ENCODE results near the gene AGMAT. TPM values are rescaled to one million over a fixed set of nuclear protein-coding genes. Genes with fewer than 3 reads are reported as not detected.

AGMAT gene
- polyA plus RNA-seq, 1 experiment = 0.74 TPM

- peak overlapping the region; percentile 87 for H3K4me3 ChIP-seq (ENCODE audit: low read depth, low read length)
- DNase-seq (ENCODE audit: low read depth, low spot score) = peak; percentile 87
- no peak for TF ChIP-seq CTCF (IDR thresholded peaks at IDR 0.05; ENCODE audit: low read depth, low read length)
- H3K27me3 ChIP-seq (ENCODE audit: control insufficient read depth, insufficient read depth, low read length) = no peaks in the 10 kb centered on the region
- peak overlapping the region; percentile 71 for H3K27ac ChIP-seq (ENCODE audit: low read depth, low read length)
- ChIA-PET POLR2A (interaction anchor here (0.6 to 2.6 kb wide), 4 partner anchors 12 to 471 kb away, joined by 3 to 17 read pairs (median 3); partner anchors contain the start of gene DDI2), CTCF (interaction anchor here (1.1 kb wide), 1 partner anchor 8 kb away, joined by 5 read pairs; no protein-coding TSS in a partner anchor)
- peaks cover 5% of the 10 kb centered on the region; the same call in 1 of the 2 replicates for H3K9me3 ChIP-seq (ENCODE audit: control insufficient read depth, insufficient read depth, low read length)
These were observed 18.5 kb upstream of the AGMAT start for GRCh38 chr1:15603050-15603965.

GRCh38 chr1:15598436-15598835 is 13.6 kb upstream of the AGMAT start:
- Histone ChIP-seq H3K27ac (ENCODE audit: low read depth, low read length) (no peak overlapping the region), H3K4me3 (ENCODE audit: low read depth, low read length) (no peak overlapping the region), H3K27me3 (ENCODE audit: control insufficient read depth, insufficient read depth, low read length) (peaks cover 2% of the 10 kb centered on the region), H3K9me3 (ENCODE audit: control insufficient read depth, insufficient read depth, low read length) (no peaks in the 10 kb centered on the region)
- no peak for DNase-seq (ENCODE audit: low read depth, low spot score)
- no peak for TF ChIP-seq CTCF (IDR thresholded peaks at IDR 0.05; ENCODE audit: low read depth, low read length)
- ChIA-PET POLR2A (interaction anchor here (0.6 kb wide), 1 partner anchor 19 kb away, joined by 4 read pairs; no protein-coding TSS in a partner anchor), CTCF (no interaction called here)

DNA sequence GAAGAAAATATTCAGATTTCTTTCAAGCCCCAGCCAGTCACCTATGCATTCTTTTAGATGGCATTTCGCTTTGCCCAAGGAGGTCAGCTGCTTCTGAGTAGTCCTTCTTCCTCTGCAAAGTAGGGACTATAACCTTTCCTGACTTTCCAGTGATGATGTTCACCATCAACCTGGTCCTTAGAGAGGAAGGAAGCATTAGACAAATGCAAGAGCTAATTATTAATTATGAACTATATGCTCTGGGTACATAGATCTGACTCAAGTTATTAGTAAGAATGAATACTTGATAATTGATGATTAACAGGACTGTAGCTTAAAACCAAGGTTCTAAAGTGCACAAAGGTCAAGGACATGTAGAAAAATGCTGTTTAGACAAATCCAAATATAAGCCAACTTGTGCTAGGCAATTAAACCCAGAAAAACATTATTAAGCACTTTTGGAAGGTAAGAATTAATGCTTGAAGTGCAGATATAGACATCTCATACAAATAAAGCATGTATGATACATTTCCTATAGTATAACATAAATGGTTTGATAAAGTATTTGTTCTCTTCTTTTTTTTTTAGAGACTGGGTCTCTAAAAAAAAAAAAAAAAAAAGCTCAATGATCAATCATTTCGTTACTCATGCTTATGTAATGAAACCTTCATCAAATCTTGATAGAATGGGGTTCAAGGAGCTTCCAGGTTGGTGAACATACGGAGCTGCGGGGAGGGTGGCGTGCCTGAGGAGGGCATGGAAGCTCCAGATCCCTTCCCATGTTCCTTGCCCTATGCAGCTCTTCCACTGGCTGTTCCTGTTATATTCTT is 11.2 kb upstream of the AGMAT start:
- Histone ChIP-seq H3K27me3 (ENCODE audit: control insufficient read depth, insufficient read depth, low read length) (peaks cover 2% of the 10 kb centered on the region), H3K27ac (ENCODE audit: low read depth, low read length) (no peak overlapping the region), H3K9me3 (ENCODE audit: control insufficient read depth, insufficient read depth, low read length) (no peaks in the 10 kb centered on the region), H3K4me3 (ENCODE audit: low read depth, low read length) (no peak overlapping the region)
- POLR2A ChIA-PET = no interaction called here
- DNase-seq (ENCODE audit: low read depth, low spot score) = no peak
- CTCF ChIA-PET = interaction anchor here (0.6 to 2.8 kb wide), 16 partner anchors 7 to 779 kb away, joined by 3 to 23 read pairs (median 4); partner anchors contain the start of genes AGMAT, DDI2, FAM131C and TMEM82
- no peak for TF ChIP-seq CTCF (IDR thresholded peaks at IDR 0.05; ENCODE audit: low read depth, low read length)

- ChIA-PET CTCF (interaction anchor here (0.6 to 1.7 kb wide), 2 partner anchors 149 to 224 kb away, joined by 4 to 8 read pairs; no protein-coding TSS in a partner anchor), POLR2A (no interaction called here)
- Histone ChIP-seq H3K27me3 (ENCODE audit: control insufficient read depth, insufficient read depth, low read length) (peaks cover 2% of the 10 kb centered on the region), H3K9me3 (ENCODE audit: control insufficient read depth, insufficient read depth, low read length) (no peaks in the 10 kb centered on the region), H3K4me3 (ENCODE audit: low read depth, low read length) (no peak overlapping the region), H3K27ac (ENCODE audit: low read depth, low read length) (no peak overlapping the region)
- TF ChIP-seq CTCF (IDR thresholded peaks at IDR 0.05; ENCODE audit: low read depth, low read length) = no peak
- DNase-seq (ENCODE audit: low read depth, low spot score) = no peak
These were observed 7.4 kb upstream of the AGMAT start for GRCh38 chr1:15592285-15592684.
